HG02852 (cell line): Measurements from ENCODE around the gene DNAJB2.
A peak's percentile ranks its signal among the peaks of the same experiment; 100 is the strongest.
"Not testable (repeated sequence)": the region's sequence is repeated elsewhere in the genome, so short reads cannot be mapped to it uniquely, and the experiment has no call there.

Experiments used
- ATAC-seq: cut with Tn5 transposase; IDR thresholded peaks from one replicate; pipeline ENCODE4 v1.9.1; 2021; ENCODE audit warnings: mild to moderate bottlenecking, moderate library complexity; ENCODE audit not compliant: unreplicated experiment

DNAJB2 gene

DNA sequence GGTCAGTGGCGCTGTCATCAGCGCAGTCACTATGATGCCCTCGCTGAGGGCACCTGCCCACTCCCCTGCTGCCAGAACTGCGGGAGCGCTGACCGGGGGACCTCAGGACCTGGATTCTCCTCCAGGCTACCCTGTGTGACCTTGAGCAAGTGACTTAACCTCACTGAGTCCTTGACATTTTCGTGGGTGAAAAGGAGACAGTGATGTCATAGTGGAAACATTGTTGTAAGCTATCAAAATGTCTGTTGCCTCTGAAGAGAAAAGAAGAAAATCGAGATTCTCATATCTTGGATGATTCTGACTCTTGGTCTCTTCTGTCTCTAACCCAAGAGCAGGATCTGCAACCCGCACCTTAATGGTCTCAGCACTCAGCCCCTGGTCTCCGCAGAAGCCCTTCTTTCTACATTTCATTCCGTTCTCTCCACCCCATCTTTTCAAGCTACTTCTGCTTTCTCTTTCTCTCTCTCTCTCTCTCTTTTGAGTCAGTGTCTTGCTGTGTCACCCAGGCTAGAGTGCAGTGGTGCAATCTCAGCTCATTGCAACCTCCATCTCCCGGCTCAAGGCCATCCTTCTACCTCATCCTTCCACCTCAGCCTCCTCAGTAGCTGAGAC, 24.5 kb upstream of the DNAJB2 start:
- ATAC-seq: peak; percentile 23

DNA sequence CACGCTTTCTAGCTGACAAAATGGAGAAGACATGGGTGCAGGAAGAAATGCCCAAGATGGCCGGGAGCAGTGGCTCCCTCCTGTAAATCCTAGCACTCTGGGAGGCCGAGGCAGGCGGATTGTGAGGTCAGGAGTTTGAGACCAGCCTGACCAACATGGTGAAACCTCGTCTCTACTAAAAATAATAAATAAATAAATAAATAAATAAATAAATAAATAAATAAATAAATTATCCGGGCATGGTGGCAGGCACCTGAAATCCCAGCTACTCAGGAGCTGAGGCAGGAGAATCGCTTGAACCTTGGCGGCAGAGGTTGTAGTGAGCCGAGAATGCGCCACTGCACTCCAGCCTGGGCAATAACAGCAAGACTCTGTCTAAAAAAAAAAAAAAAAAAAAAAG, 20.2 kb upstream of the DNAJB2 start:
- ATAC-seq: not testable (repeated sequence)

DNA sequence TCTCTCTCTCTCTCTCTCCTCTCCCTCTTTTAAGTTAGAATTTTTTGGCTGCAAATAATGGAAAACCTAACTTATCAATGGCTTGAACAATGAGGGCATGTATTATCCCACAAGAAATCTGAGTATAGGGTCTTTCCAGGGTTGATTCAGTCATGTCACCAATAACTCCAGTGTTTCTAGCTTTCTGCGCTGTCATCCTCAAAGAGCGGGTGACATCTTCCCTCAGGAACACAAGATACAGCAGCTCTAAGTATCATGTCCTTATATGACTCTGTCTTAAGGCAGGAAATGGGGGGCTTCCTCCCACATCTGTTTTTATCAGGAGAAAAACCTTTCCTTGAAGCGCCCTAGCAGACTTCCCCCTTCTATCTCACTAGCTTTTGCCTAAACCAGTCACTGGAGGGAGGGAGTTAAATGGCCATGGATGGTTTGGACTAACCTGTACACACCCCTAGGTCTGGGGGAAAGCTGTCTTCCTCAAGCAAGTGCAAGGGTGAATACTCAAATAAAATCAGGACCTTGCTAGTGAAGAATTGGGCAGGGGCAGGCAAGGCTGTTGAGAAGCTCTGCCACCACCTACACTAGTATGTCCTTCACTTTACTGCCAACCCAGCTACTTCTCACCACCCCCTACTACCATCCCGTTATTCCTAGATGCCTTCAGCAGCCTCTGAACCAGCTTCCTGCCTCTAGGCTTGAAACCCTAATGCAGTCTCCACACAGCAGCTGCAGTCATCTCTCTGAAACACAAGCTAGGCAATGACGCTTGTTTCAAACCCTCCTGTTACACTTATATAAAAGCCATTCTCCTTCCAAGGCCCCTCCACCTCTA, 17.9 kb upstream of the DNAJB2 start:
- no peak for ATAC-seq

DNA sequence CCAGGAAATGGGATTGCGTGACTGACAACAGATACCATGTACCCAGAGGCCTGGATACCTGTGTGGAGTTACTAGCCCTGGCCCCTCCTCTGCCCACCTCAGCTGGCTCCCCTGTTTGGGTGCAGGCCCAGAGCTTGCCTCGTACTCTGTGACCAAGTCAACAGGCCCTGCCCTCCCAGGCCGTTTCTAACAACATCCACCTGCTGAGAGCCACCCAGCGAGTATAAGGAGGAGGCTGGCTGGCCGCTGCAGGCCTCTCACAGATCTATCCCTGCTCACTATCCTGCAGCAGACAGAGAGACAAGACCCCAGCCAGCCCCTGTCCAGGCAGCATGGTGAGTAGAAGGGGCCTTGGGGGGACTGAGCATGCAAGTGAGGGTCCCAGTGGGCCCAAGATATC, 12.9 kb upstream of the DNAJB2 start:
- no peak for ATAC-seq

DNA sequence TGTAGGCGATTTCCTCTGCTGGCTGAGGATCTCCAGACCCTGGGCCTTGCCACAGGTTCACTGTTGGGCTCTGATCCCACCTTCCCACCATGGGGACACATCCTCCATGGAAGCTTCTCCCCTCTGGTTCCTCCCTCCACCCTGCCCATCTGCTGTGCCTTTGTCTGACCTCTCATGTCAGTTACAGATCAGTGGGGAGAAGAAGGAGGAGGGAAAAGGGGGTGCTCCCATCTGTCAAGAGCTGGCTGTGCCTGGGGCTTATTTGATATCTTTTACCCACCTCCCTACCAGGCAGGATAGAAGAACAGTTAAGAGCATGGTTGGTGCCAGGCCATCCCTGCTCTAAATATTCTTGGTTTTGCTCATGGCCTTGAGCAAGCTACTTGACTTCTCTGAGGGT, 12.3 kb upstream of the DNAJB2 start:
- ATAC-seq: no peak

DNA sequence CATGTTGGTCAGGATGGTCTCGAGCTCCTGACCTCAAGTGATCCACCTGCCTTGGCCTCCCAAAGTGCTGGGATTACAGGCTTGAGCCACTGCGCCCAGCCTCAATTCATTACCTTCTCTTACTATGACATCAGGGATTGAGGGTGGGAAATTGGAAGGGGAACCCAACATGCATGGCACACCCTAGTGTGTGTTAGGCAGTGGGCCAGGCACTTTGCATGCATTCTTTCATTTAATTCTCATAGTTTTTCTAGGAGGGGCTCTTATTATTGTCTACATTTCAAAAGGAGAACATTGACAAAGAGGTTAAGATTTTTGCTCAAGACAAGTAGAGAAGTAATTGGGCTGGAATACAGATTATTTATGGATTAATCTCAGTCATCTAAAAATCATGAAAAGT, 10.9 kb upstream of the DNAJB2 start:
- ATAC-seq: no peak

DNA sequence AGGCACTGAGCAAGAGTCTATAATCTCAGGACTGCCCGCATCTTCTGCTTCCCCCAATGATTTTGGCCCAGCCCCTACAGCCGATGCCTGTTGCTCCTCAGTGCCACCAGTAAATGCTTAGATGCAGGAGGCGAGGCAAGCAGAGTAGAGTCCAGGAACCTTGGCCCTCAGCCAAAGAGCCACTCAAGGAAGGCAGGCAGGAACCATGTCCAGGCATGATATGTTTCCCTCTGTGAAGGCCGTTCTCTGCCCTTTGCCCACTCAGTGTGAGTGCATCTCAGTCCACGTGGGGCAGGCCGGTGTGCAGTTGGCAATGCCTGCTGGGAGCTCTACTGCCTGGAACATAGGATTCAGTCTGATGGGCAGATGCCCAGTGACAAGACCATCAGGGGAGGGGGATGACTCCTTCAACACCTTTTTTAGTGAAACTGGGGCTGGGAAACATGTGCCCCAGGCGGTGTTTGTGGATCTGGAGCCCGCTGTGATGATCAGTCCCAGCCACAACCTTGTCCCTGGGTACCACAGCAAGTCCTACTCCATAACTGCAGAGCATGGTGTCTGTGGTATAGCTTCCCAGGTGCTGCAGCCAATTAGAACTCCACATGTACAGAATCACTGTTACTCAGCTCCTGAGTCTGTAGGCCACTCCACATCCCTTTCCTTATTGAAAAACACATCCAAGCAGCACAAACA, 9.7 kb upstream of the DNAJB2 start:
- no peak for ATAC-seq

DNA sequence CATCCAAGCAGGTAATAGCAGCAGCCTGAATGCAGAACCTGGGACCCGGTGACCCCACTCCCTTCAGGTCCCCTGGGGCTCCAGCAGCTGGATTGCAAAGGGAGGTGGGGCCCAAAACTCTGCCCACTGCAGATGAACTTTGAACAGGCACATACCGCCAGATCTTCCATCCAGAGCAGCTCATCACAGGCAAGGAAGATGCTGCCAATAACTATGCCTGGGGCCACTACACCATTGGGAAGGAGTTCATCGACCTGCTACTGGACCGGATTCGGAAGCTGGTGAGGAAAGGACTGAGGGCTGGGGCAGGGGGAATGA, 9.2 kb upstream of the DNAJB2 start:
- no peak for ATAC-seq

DNA sequence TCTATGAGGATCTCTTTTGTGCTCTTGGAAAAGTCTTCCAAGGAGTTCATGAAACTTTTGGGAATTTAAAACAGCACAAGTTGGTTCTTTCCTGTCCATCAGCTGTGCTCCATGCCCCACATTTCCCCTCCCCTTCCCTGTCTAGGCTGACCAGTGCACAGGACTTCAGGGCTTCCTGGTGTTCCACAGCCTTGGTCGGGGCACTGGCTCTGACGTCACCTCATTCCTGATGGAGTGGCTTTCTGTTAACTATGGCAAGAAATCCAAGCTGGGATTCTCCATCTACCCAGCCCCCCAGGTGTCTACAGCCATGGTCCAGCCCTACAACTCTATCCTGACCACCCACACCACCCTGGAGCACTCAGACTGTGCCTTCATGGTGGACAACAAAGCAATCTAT, 8.1 kb upstream of the DNAJB2 start:
- ATAC-seq: no peak

DNA sequence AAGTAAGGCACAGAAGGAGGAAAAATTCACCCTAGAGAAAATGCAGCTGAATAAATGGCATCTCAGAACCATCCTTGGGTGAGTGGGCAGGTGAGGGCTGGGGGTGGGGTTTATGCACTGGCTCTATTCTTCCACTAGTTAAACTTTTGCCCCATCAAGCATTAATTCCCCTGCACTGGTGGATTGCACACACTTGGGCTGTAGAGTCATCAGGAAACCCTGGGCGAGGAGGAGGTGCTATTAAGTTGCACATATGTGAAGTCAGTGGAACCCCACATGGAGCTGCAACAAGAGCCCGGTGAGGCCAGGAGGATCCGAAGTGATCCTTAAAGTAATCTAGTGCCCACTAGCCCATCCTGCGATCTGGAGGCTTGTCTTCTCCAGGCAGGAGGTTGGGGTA, 6.8 kb upstream of the DNAJB2 start:
- ATAC-seq: no peak

DNA sequence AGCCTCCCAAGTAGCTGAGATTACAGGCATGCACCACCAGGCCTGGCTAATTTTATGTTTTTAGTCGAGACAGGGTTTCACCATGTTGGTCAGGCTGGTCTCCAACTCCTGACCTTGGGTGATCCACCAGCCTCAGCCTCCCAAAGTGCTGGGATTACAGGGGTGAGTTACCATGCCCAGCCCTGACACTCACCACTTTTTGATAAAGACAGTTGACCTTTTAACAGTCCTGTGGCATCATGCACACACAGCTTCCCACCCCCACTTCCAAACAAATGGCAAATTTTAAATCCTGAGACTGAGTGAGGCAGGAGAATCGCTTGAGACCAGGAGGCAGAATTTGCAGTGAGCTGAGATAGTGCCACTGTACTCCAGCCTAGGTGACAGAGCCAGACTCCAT, 6.2 kb upstream of the DNAJB2 start:
- ATAC-seq: no peak

DNA sequence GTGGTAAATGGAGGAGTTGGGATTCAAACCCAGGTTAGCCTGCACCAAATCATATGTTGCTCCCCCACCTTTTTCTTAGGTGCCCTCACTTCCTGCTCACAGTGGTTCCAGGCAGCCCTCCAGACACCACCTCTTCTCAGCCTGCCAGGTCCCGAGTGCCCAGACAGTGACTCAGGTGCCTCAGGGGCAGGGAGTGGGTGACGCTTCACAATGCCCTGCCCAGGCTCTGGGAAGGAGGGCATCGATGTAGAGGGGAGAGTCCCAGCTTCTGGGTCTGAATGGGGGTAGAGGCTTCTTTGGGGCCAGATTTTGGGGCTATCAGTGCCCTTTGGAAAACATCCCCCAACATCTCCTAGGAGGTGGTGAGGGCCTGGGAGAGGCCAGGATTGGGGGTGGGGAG, 5.2 kb upstream of the DNAJB2 start:
- no peak for ATAC-seq

DNA sequence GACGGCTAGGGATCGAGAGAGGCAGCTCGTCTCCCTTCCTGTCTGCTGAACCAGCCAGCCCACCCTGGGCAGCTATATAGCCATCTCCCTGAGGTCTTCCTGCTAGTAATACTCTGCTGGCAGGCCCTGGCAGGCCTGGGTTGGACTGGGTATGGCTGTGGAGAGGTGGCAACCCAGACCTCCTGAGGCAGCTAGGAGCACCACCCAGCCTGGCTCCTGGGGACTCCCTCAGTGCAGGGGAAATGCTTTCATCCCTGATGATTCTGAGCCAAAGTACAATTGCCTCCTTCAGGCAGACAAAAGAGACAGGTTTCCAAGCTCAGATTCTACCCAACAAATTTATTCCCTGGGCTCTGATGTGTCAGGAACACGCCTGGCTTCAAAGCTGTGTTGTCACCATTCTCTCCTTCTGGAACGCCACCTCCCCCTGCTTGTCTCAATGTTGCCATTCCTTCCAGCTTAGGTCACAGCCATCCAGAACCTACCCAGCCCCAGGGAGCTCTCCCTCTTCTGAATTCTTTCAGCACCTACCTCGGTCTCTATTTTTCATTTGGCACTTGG, 4.7 kb upstream of the DNAJB2 start:
- no peak for ATAC-seq

DNA sequence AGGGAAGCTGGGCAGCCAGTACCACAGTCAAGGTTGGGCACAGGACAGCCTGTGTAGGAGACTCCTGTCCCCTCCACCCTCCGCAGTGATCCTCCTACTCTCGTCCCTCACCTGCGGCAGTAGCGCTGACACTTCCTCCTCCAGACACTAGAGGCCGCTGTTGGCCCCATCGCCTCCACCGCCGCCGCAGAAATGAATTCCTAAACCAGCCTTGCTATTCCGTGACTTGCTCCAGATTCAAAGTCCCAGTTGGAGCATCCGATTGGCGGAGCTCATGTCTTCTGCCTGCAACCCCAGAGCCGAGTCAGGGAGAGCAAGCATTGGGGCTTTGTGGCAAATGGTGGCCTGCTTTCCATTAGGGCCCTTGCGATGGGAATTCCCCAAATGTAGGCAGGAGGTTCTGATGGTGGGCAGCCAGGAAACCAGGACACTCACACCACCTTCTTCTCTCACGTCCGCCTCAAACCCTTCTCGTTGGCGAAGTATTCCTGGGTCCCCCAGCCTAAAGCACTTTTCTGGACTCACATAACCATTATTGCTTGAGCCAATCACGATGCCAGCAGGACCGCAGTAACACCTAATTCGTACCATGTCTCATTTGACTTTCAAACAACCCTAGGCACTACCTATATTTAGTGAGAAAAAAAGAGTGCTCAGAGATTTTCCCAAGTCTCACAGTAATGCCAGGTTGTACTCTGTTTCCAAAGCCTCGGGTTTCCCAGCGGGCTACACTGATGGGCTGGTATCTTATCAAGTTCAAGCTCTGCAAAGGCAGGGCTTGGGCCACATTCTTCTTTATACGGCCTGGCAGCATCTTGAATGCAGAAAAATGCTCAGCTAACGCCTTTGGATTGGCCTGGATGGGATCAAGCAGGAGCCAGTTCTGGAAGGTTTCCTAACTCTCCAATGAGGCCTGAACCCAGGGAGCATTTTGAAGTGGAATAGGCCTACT, 1.2 kb upstream of the DNAJB2 start:
- no peak for ATAC-seq

DNA sequence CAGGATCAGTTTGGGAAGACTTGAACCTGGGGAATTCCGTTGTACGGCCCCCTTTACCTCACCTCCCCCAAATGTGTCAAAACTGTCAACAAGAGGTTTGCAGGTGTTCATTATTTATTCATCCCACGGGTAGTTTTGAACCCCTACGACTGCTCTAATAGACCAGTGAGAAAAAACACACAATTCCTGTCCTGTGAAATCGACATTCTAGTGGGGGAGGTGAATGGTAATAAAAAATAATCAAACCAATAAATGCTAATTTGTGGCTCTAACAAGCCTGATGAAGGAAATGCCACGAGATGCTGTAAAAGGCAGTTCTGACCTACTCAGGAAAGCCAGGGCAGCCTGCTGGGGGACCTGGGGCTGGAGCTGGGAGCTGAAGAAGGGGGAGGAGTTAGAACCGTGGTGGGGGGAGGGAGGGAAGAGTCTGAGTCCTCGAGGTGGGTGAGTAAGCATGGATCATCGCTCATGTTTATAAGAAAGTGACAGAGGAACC, 463 bp upstream of the DNAJB2 start:
- no peak for ATAC-seq

DNA sequence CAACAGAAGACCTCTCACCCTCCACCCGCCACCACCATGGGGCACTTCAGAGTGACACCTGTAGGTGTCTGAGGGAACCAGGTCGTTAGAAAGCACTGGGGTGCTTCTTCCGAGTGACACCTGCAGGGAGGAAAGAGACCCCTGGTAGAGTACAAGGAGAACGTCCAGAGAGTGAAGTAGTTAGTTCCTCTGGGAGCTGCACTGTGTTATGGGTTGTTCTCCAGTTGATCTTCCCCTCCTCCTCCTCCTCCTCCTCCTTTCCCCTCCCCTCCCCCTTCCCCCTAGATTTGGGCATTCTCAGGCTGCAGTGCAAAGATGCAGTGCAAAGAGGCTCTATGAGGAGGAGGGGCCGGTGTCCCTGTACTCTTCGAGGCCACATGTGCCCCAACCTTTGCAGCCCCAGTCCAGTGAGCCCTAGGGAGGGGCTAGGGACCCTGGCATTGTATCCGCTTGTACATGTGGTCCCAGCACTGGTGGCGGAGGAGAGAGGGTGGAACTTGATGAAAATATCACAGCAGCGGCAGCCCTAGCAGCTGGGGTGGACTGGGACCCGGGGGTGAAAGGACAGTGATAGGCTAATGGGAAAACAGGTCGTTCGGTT, 850 bp downstream of the DNAJB2 start:
- ATAC-seq: no peak

DNA sequence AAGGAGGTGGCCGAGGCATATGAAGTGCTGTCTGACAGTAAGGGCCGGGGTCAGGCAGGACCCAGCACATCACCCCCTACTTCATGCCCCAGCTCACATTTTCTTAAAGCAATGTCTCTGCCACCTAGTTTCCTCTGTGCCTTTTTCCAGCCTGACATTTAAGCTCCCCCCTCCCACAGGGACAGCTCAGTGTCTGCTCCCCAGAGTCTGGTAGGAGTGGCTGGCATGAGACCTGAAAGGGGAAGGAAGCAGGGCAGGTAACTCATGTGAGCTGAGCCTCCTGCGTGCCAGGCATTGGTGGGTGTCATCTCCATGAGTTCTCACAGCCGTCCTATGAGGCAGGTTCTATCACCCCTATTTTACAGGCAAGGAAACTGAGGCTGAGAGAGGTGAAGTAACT, 1.5 kb downstream of the DNAJB2 start:
- no peak for ATAC-seq

DNA sequence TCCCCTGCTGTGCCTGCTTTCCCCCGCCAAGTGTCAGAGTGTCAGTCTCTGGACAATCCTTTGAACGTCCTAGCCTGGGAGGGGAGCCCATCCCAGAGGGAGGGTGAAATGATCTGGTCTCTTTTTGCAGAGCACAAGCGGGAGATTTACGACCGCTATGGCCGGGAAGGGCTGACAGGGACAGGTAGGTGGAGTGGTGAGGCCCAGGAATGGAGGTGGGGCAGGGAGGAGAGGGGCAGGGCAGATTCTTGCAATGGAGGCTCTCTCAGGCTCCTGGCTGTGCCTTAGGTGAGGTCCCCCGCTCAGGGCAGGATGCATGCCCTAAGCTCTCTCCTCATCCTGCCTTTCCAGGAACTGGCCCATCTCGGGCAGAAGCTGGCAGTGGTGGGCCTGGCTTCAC, 2.4 kb downstream of the DNAJB2 start:
- ATAC-seq: no peak

DNA sequence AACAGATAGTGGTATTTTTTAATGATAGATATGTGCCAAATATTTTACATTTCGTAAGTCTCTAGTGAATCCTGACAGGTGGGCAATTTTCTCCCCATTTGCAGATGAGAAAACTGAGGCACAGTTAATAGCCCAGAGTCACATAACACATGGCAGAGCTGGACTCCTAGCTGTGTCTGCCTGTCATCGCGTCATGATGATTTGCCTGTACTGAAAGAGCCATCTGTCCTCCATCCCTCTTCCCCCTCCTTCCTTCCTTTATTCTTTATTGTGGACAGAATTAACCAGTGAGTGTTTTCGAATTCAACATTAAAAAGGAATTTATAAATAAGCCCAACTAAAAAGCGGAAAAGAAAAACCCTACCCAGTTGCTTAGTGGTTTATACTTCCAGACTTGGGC, 3.2 kb downstream of the DNAJB2 start:
- no peak for ATAC-seq

DNA sequence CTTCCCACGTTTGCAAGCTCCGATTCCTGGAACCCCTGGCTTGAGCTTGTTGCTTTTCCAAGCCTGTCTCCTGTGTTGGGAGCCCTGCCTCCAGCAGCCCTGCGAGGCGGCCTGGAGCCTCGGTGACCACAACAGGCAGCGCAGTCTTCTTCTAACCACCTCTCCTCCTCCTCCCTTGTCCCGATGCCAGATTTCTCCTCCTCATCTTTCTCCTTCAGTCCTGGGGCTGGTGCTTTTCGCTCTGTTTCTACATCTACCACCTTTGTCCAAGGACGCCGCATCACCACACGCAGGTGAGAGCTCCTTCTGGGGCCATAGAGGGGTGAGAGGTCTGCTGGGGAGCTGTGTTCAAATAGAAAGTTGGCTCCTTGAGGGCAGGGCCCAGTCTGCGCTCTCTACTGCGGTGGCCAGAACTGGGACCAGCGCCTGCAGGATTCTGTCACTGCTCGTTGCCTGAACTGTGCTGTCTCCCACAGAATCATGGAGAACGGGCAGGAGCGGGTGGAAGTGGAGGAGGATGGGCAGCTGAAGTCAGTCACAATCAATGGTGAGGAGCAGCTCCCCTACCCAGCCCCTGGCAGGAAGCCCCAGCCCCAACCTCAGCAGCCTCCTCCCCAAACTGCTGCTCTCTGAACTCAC, 3.9 kb downstream of the DNAJB2 start:
- no peak for ATAC-seq
